GM21447 (cell line): ENCODE measurements around the gene TCEANC2.

Source experiments
- ATAC-seq: cut with Tn5 transposase; IDR thresholded peaks from one replicate; pipeline ENCODE4 v1.9.1; 2021; ENCODE audit not compliant: unreplicated experiment

TCEANC2 gene

DNA sequence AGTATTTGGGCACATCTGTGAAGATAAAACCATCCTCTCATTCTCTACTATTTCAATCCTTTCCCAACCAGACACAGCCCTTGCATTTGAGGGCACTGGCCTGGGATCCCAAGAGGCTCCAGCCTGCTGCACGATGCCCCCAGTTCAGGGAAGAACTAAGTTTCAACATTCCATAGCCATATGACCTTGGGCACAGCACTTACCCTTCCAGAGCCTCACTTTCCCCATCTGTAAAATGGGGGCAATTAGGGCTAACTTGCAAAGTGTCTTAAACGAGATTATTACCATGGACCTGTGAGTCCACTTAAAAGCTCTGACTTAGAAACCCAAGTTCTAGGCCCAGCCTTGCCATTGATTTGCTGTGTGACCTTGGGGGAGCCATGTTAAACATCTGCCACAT lies 76.5 kb downstream of the TCEANC2 start:
- no peak for ATAC-seq

- no peak for ATAC-seq
Measured at GRCh38 chr1:54131419-54131818, 78.0 kb downstream of the TCEANC2 start.

GRCh38 chr1:54132495-54132894 lies 79.1 kb downstream of the TCEANC2 start:
- ATAC-seq = no peak

- ATAC-seq = no peak
Measured at GRCh38 chr1:54134295-54134694, 80.9 kb downstream of the TCEANC2 start.

- ATAC-seq = no peak
Measured at GRCh38 chr1:54135436-54136120, 82.2 kb downstream of the TCEANC2 start.

DNA sequence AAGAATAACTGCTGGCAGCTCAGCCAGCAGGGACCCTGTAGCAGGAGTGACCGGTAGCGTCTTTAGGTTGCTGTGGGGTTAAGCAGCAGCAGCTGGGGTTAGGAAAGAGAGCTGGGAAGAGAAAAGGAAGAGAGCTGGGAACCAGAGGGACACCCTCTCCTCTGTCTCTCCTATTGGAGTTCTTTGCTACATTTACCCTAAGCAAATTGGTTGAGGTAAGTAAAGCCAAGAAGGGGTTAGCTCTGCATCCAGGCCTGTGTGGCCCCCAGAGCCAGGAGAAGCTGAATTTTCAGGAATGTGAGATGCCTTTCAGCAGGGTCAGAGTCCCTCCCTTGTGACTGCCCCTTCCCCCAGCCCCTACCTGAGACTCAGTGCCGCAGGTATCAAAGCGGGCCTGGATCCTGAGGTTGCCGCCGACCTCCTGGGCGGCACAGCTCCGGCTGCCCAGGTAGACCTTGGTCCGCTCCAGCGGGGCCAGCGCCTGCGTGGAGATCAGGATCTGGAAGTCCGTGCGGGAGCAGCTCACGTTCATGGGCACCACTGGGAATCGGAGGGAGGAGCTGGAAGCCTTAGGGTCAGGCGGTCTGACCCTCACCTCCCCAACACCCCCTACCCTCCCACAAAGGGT lies 83.0 kb downstream of the TCEANC2 start:
- no peak for ATAC-seq

GRCh38 chr1:54136963-54137533 lies 83.6 kb downstream of the TCEANC2 start:
- no peak for ATAC-seq

DNA sequence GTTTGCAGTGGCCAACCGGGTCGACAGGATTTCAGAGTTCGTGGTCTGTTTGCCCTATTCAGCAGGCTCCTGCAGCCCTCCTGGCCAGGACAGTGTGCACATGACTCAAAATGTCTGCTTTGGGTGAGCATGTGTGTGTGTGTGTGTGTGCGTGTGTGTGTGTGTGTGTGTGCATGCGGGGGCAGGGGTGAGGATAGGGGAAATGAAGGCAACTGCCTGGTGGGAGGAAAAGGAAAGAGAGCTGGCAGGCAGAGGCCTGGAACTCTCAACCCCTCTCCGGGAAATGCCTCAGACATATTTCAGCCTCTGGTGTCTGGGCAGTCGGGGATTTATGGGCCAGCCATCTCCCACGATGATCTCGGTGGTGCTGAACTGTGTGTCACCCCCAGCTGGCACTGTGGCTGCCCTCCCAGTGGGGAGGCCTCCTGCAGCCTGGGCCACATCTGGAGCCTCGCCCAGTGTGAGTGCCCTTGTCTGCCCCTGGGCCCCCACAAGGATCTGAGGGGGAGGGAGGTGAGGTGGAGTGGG lies 84.2 kb downstream of the TCEANC2 start:
- ATAC-seq = no peak

- ATAC-seq = no peak
Measured at GRCh38 chr1:54138994-54139393, 85.6 kb downstream of the TCEANC2 start.

DNA sequence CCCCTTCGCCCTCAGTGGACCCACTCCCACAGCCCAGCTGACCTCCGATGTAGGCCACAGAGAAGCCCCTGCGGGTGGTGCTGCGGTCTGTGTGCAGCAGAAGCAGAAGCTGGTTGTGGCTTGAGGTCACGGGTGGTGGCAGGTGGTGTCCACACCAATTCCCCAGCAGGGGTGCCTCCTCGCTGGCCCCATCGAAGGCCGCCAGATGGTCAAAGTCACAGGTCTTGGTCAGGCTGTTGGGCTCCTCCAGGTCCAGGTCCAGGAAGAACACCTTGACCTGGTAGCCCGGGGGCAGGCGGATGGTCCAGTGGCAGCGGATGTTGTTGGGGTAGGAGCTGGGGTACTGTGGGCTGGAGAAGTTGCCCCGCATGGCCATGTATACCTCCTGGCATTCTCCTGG lies 86.3 kb downstream of the TCEANC2 start:
- ATAC-seq = no peak

GRCh38 chr1:54142146-54142900 lies 88.9 kb downstream of the TCEANC2 start:
- no peak for ATAC-seq

GRCh38 chr1:54144366-54144765 lies 91.0 kb downstream of the TCEANC2 start:
- ATAC-seq = no peak

- ATAC-seq = no peak
Measured at GRCh38 chr1:54149734-54150133, 96.3 kb downstream of the TCEANC2 start.

DNA sequence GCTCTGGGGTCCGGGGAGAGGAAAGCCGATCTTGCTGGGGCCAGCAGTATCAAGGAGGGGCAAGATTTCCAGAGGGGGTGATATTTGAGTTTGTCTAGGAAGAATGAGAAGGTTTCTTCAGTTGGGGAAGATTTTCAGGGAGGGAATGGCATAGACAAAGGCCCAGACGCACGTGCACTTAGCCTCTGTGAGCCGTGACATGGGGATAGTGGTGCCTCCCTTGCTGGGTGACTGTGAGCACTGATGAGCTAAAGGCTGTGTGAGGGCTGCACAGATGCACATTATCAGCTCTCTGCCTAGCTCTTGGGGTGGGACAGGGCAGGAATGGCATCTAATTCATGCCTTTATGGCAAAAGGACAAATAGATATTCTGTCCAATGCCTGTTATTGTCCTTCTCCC lies 97.6 kb downstream of the TCEANC2 start:
- ATAC-seq = no peak

DNA sequence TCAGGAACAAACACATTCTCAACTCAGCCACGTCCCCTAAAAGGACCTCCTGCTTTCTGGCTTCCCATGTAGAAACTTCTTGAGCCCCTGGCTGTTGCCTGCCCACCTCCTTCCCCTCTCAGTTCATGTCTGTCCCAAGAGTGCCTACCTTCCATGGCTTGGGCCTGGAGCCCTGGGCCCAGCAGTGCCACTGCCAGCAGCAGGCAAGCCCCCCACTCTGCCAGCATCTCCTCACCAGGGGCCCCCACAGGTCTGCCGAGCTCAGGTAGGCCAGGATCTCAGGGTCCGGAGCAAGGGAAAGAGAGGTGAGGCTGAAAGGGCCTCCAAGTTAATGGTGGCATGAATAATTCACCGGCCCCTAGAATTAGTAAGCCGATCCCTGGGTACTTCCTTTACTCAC lies 99.3 kb downstream of the TCEANC2 start, which contains the start of gene CDCP2:
Gene CDCP2 (minus strand): TSS at position 305 of the 400 bp plus-strand sequence. CDS start 78 bp downstream, at position 227.
- ATAC-seq = no peak

- no peak for ATAC-seq
Measured at GRCh38 chr1:54153535-54154439, 100.4 kb downstream of the TCEANC2 start.
